NT2/D1 (cell line): ENCODE data around the gene ZBTB40.

Experiments used
- DNase-seq: peaks from one replicate; pipeline ENCODE4 v3.0.0-alpha.2; 2011; ENCODE audit warnings: low read depth, low spot score
- H3K27me3 ChIP-seq: 2 replicates; pipeline ENCODE4 v1.6.0; 2011; ENCODE audit warnings: mild to moderate bottlenecking; ENCODE audit not compliant: insufficient read length, insufficient read depth
- H3K36me3 ChIP-seq: 2 replicates; pipeline ENCODE4 v1.6.1; 2011; ENCODE audit warnings: mild to moderate bottlenecking, low read length, mixed read lengths; ENCODE audit not compliant: insufficient read depth, insufficient read length
- H3K4me1 ChIP-seq: 2 replicates; pipeline ENCODE4 v1.5.1; 2011; ENCODE audit not compliant: insufficient read depth, insufficient read length
- H3K4me3 ChIP-seq: 2 replicates; pipeline ENCODE4 v1.5.1; 2011; ENCODE audit warnings: low read depth; ENCODE audit not compliant: insufficient read length
- H3K9ac ChIP-seq: 2 replicates; pipeline ENCODE4 v1.6.0; 2011; ENCODE audit warnings: low read depth; ENCODE audit not compliant: insufficient read length
- H3K9me3 ChIP-seq: 2 replicates; pipeline ENCODE4 v1.5.1; 2011; ENCODE audit warnings: mild to moderate bottlenecking, low read length; ENCODE audit not compliant: insufficient read depth
- SUZ12 ChIP-seq: IDR thresholded peaks from 2 replicates; pipeline ENCODE4 v1.6.1; 2011; ENCODE audit not compliant: insufficient read length, insufficient read depth; ENCODE audit errors: extremely low read depth
- YY1 ChIP-seq: IDR thresholded peaks from 2 replicates; pipeline ENCODE4 v1.6.1; 2011; ENCODE audit not compliant: insufficient read length, insufficient read depth
- ZNF274 ChIP-seq: IDR thresholded peaks from 2 replicates; pipeline ENCODE4 v1.6.1; 2011; ENCODE audit warnings: mild to moderate bottlenecking, low read depth, low read length

ZBTB40 gene

GRCh38 chr1:22484706-22485345 lies 33.2 kb downstream of the ZBTB40 start:
- DNase-seq = no peak
- H3K27me3 ChIP-seq = no peaks in the 10 kb centered on the region

DNA sequence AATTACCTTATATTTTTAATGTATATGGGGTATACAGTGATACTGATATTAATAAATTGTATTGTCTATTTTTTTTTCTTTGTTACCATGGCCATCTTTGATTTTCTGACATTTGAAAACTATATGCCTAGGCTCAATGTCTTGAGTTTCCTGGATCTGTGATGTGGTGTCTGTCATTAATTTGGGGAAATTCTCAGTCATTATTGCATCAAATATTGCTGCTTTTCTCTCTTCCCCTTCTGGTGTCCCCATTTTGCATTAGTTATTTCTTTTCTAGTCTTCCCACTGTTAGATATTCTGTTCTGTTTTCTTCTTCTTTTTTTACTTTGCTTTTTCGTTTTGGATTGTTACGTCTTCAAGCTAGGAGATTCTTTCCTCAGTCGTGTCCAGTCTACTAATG lies 33.8 kb downstream of the ZBTB40 start:
- H3K4me3 ChIP-seq = no peak overlapping the region
- no peaks in the 10 kb centered on the region; the same call in 1 of the 2 replicates for H3K9me3 ChIP-seq
- no peaks in the 10 kb centered on the region for H3K27me3 ChIP-seq
- no peak for DNase-seq
- TF ChIP-seq SUZ12 (no peak), YY1 (no peak), ZNF274 (no peak)
- no peak overlapping the region for H3K9ac ChIP-seq
- no peaks in the 10 kb centered on the region for H3K36me3 ChIP-seq
- H3K4me1 ChIP-seq = peaks cover 9% of the 10 kb centered on the region

More at GRCh38 chr1:22484706-22485345, 33.2 kb downstream of the ZBTB40 start:
- Histone ChIP-seq H3K9ac (no peak overlapping the region), H3K4me3 (no peak overlapping the region), H3K4me1 (peaks cover 9% of the 10 kb centered on the region), H3K9me3 (no peaks in the 10 kb centered on the region; the same call in 1 of the 2 replicates), H3K36me3 (no peaks in the 10 kb centered on the region)
- no peak for TF ChIP-seq ZNF274
- TF ChIP-seq SUZ12 = no peak
- no peak for TF ChIP-seq YY1

- TF ChIP-seq YY1 (no peak), SUZ12 (no peak), ZNF274 (no peak)
- H3K36me3 ChIP-seq = peaks cover 12% of the 10 kb centered on the region
- no peak overlapping the region for H3K9ac ChIP-seq
- no peak overlapping the region for H3K4me3 ChIP-seq
- no peak for DNase-seq
- peaks cover 9% of the 10 kb centered on the region for H3K4me1 ChIP-seq
- H3K27me3 ChIP-seq = no peaks in the 10 kb centered on the region
- no peaks in the 10 kb centered on the region; the same call in 1 of the 2 replicates for H3K9me3 ChIP-seq
These were observed 36.1 kb downstream of the ZBTB40 start for GRCh38 chr1:22487781-22488180.

DNA sequence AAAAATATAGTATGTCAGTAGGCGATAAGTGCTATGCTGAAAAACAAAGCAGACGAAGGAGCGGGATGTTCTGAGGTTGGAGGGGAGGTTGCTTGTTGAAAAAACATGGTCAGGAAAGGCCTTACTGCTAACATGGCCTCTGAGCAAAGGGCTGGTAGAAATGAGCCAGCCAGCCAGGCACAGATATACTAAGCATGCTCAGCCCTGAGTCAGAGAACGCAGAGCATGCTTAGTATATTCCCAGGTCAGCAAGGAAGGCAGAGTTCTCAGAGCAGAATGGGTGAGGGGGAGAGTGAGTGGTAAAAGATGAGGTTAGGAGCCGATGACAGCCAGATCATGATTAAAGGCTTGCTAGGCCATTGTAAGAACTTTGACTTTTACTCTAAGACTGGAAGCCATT lies 36.7 kb downstream of the ZBTB40 start:
- no peaks in the 10 kb centered on the region; the same call in 1 of the 2 replicates for H3K9me3 ChIP-seq
- H3K4me3 ChIP-seq = no peak overlapping the region
- peaks cover 12% of the 10 kb centered on the region for H3K36me3 ChIP-seq
- H3K9ac ChIP-seq = no peak overlapping the region
- H3K27me3 ChIP-seq = no peaks in the 10 kb centered on the region
- H3K4me1 ChIP-seq = peaks cover 9% of the 10 kb centered on the region
- no peak for DNase-seq
- TF ChIP-seq ZNF274 (no peak), SUZ12 (no peak), YY1 (no peak)

GRCh38 chr1:22489278-22489677 lies 37.6 kb downstream of the ZBTB40 start:
- TF ChIP-seq SUZ12 (no peak), ZNF274 (no peak), YY1 (no peak)
- Histone ChIP-seq H3K9ac (no peak overlapping the region), H3K36me3 (peaks cover 12% of the 10 kb centered on the region), H3K9me3 (no peaks in the 10 kb centered on the region; the same call in 1 of the 2 replicates), H3K4me3 (no peak overlapping the region), H3K27me3 (no peaks in the 10 kb centered on the region), H3K4me1 (peaks cover 9% of the 10 kb centered on the region)
- no peak for DNase-seq

DNA sequence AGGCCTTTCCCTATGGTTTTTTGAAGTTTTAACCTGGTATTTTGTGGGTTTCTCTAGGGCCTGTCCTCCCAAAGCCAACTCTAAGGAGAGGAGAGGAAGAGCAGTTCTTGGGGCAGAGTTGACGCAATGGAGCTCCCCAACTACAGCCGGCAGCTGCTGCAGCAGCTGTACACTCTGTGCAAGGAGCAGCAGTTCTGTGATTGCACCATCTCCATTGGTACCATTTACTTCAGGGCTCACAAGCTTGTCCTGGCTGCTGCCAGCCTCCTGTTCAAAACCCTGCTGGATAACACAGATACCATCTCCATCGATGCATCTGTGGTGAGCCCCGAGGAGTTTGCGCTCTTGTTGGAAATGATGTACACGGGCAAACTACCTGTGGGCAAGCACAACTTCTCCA lies 38.2 kb downstream of the ZBTB40 start:
- Histone ChIP-seq H3K4me3 (no peak overlapping the region), H3K4me1 (peaks cover 9% of the 10 kb centered on the region), H3K9me3 (no peaks in the 10 kb centered on the region), H3K27me3 (no peaks in the 10 kb centered on the region), H3K36me3 (peaks cover 12% of the 10 kb centered on the region), H3K9ac (peak overlapping the region; percentile 21)
- TF ChIP-seq YY1 (no peak), ZNF274 (no peak), SUZ12 (no peak)
- DNase-seq = no peak

DNA sequence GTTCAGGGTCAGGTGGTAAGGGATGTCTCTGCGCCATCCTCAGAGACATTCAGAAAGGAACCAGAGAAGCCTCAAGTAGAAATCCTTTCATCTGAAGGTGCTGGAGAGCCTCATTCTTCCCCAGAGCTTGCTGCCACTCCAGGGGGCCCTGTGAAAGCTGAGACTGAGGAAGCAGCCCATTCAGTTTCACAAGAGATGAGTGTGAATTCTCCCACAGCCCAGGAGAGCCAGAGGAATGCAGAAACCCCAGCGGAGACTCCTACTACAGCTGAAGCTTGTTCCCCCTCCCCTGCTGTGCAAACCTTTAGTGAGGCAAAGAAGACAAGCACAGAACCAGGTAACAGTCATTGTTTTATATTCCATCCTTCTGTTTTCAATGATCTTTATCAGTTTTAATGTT lies 38.7 kb downstream of the ZBTB40 start:
- H3K9ac ChIP-seq = peak overlapping the region; percentile 21
- no peaks in the 10 kb centered on the region for H3K9me3 ChIP-seq
- H3K4me3 ChIP-seq = no peak overlapping the region
- peaks cover 9% of the 10 kb centered on the region for H3K4me1 ChIP-seq
- TF ChIP-seq SUZ12 (no peak), YY1 (no peak)
- peaks cover 14% of the 10 kb centered on the region for H3K36me3 ChIP-seq
- H3K27me3 ChIP-seq = no peaks in the 10 kb centered on the region
- peak; percentile 40 for DNase-seq
